ENCODE results near the gene RFLNA.

- TF ChIP-seq CTCF (IDR thresholded peaks at IDR 0.05 in 4 of 5, conservative IDR thresholded peaks at IDR 0.05 in 1 of 5) (peak in 1 of 5 experiments; percentile 11), POLR2A (IDR thresholded peaks at IDR 0.05) (no peak)
Measured at GRCh38 chr12:124359671-124360581, 65.0 kb downstream of the RFLNA start.
